Renal pelvis (tissue), 4 donors: ENCODE results near the gene R3HDM4. TPM values are rescaled to one million over a fixed set of nuclear protein-coding genes. Genes with fewer than 3 reads are reported as not detected.

ENCODE experiments used
- DNase-seq: peaks from one replicate; pipeline ENCODE4 v3.0.0-alpha.2; 2013
- polyA plus RNA-seq, 3 donors: library from polyadenylated mRNA; unstranded; fragments of 120-200 nt; gene quantifications; one replicate each; pipeline ENCODE4 v1.2.1, GENCODE V29; 2013; ENCODE audit not compliant: insufficient read length in 3 of 3

R3HDM4 gene
- polyA plus RNA-seq, 3 donors, result 43.1 to 58.3 (median 51.9) TPM

- DNase-seq, result no peak
These were observed 37.5 kb upstream of the R3HDM4 start for GRCh38 chr19:950352-951066.

DNA sequence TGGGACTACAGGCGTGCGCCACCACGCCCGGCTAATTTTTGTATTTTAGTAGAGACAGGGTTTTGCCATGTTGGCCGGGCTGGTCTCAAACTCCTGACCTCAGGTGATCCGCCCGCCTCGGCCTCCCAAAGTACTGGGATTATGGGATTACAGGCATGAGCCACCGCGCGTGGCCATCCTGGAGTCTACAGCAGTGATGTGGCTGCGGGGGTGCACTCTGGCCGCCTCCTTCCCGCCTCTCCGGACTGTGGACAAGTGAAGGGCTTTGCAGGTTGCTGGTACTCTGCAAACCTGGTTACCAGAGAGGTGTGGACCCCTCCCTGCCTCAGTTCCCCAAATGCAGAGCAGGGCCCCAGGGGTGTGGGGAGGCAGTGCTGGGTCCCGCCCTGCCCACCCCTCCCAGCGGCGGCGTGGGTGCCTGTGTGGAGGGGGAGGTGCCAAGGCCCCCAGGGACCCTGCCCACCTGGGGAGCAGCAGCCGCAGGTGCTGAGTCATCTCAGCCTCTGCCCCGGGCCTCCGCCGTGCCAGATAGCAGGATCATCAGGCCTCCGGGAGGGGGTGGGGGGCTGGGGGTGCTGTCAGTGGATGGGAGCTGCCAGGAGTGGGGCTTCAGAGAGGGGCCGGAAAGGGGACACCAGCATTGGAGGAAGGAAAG is 36.0 kb upstream of the R3HDM4 start:
- DNase-seq, result no peak

- DNase-seq, result no peak
These were observed 34.9 kb upstream of the R3HDM4 start for GRCh38 chr19:947707-948539.

DNA sequence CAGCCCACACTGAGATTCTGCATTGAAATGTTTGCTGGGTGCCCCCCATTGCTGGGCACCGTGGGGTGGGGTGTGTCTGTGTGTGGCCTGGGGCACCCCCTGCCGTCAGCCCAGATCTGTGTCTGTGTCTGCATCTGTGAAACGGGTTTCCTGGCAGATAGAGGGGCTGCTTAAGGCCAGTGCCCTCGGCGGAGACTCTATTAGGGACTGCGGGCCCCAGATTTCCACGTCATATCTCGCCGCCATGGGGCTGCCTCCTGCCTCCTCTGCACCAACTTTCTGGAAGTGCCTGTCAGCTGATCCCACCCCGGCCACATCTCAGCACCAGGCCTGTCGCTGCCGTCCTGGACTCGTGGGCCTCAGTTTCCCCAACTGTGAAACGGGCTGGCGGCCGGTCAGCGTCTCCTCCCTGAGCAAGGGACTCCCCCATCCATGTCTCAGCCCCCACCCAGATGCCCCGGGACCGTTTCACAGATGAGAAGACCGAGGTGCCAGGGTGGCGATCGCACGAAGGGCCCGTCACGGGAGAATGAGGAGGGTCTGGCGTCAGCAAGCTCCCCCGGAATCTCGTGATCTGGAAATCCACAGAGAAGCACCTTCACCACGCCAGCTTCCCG is 34.2 kb upstream of the R3HDM4 start:
- no peak for DNase-seq

- DNase-seq, result no peak
These were observed 32.6 kb upstream of the R3HDM4 start for GRCh38 chr19:945401-946252.

DNA sequence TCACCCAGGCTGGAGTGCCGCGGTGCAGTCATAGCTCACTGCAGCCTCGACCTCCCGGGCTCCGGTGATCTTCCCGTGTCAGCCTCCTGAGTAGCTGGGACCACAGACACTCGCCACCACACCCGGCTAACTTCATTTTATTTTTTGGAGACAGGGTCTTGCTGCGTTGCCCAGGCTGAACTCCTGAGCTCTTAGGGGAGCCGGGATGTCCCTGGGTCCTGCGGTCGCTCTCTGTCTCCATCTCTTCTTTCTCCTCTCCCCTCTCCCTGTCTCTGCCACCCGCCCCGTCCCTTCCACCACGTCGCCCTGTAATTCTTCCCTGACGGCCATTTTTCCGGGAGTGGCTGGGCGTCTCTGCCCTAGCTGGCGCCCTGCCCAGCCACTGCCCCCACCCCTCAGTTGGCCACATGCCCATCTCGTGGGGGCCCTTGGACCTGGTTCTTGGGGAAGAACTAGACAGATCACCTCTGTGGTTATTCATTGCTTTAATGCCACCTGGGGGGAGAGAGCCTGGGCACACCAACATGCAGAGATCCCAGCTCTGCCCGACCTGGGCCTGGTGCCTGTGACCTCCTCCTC is 31.7 kb upstream of the R3HDM4 start:
- no peak for DNase-seq

DNA sequence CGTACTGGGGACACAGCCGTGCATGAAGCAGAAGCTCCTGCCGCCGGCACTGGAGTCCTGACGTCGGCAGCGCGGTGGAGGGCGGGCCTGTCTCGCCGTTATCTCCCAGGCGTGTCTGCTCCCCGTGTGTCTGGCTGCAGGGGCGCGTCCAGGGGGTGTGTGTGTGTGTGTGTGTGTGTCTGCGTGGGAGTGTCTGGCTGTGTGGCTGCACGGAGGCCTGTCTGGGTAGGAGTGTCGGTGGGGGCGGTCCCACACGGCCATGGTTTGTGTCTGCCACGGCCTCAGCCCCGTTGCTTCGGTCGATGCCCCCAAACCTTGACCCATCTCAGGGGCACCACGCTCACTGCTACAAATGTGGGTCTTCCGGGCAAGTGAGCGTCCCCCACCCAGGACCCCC is 31.1 kb upstream of the R3HDM4 start:
- no peak for DNase-seq

GRCh38 chr19:943551-944170 is 30.6 kb upstream of the R3HDM4 start:
- no peak for DNase-seq

GRCh38 chr19:942133-942645 is 29.2 kb upstream of the R3HDM4 start:
- no peak for DNase-seq

GRCh38 chr19:941292-942132 is 28.5 kb upstream of the R3HDM4 start:
- no peak for DNase-seq

GRCh38 chr19:940591-941291 is 27.7 kb upstream of the R3HDM4 start:
- no peak for DNase-seq

- DNase-seq, result no peak
These were observed 26.9 kb upstream of the R3HDM4 start for GRCh38 chr19:939922-940321.

DNA sequence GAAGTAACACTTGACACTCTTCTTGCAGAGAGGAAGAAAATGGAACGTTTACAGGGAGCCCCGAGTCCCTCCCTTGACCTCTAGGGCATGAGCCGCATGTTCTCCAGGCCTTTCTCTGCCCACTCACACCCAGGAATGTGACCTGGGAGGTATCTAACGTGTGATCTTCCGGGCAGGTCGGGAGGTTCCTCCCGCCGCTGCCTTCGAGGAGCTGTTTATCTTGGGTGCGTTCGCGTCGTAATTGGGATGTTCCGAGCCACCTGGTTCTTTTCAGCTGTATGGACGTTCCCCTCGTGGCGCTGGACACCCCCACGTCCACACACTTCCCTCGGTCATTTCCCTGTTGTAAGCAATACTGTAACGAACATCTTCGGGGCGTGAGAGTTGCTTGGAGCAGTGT is 26.4 kb upstream of the R3HDM4 start:
- DNase-seq, result no peak

GRCh38 chr19:938233-938923 is 25.4 kb upstream of the R3HDM4 start:
- DNase-seq, result no peak

- no peak for DNase-seq
These were observed 24.3 kb upstream of the R3HDM4 start for GRCh38 chr19:937259-937694.

GRCh38 chr19:936175-936546 is 23.1 kb upstream of the R3HDM4 start:
- DNase-seq, result no peak

DNA sequence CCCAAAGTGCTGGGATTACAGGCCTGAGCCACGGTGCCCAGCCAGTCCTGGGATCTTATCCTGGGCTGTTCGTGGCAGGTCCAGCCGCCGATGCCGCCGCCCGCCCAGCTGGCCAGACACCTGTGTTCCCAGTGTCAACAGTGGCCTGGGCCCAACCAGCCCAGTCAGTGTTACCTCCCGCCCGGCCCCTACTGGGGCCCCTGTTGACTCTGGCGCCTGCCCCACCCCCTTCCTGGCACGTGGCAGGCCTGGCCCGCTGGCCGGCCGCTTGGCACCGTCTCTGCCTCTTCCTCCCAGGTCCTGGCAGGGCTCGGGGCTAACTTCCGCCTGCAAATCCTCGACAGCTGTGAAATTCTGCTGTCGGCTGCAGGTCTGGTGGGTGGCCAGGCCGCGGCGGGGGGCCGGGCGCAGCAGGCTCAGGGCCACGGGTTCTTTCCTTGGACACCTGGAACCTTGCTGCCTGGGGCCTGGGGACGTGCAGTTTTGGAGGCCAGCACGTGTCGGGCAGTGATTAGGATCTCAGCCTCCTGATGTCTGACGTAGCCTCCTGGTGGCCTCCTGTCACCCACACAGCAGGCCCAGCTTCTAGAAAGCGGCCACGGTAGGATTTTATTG is 22.0 kb upstream of the R3HDM4 start:
- DNase-seq, result no peak
